GM18873 (cell line): Measurements from ENCODE around the gene C2CD4B.

Source experiments
- ATAC-seq: cut with Tn5 transposase; IDR thresholded peaks from one replicate; pipeline ENCODE4 v1.9.1; 2021; ENCODE audit warnings: mild to moderate bottlenecking, moderate library complexity, moderate number of reproducible peaks; ENCODE audit not compliant: unreplicated experiment, low FRiP score

The C2CD4B gene

DNA sequence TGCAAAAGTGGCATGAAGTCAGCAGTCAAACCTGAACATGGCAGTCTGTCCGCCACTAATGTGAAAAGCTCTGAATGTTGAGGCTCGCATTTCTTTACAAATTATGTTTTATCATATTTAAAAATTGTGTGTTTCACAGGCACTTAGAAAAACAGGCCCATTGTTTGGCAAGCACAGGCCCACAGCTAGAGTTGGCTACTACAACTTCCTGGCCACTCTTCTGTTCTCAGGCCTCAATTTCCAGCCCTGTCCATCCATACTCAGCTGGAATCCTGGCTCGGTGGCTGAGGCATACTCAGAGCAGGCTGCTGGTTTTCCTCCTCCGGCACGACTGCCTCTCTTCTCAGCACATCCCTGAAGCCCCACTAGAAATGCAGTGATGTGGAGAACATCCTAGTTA lies 44.3 kb downstream of the C2CD4B start:
- ATAC-seq: no peak

GRCh38 chr15:62119874-62120273 lies 45.2 kb downstream of the C2CD4B start:
- no peak for ATAC-seq

DNA sequence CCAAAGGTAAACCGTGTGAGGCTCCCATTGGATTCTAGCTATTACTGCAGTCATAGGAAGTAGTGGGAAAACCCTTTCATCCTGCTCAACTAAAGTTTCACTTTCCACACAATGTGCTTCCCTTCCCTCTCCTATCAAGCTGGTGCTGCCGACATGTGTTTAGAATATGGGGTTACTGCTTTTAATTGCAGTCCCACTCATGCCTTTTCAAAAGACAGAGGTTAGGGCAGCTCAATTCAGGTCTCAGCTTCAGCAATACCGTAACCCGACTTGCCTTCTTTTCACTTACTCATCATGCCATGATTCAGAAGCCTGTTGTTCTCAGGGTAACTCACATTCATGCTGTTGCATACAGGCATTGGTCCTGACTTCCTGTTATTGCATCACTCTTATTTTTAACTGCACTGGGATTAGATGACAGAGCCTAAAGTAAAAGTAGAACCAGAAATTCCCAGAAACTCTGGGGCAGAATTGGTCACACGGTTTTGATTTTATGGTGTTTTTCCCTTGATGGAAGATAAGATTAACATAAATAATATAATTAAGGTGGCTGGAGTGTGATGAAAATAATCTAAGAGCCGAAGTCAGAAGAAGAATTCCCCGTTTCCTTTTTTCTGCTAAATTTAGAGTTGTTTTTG lies 45.7 kb downstream of the C2CD4B start:
- no peak for ATAC-seq

GRCh38 chr15:62118520-62119226 lies 46.4 kb downstream of the C2CD4B start:
- no peak for ATAC-seq

- ATAC-seq: no peak
These were observed 49.2 kb downstream of the C2CD4B start for GRCh38 chr15:62115847-62116246.
